K562 (cell line): Measurements from ENCODE around the gene ZFR2. TPM values are rescaled to one million over a fixed set of nuclear protein-coding genes. Genes with fewer than 3 reads are reported as not detected.

Experiments used
- BRF1 ChIP-seq: IDR thresholded peaks from 3 replicates; pipeline ENCODE4 v1.6.1; 2011; ENCODE audit warnings: borderline replicate concordance, mild to moderate bottlenecking; ENCODE audit not compliant: insufficient read length; ENCODE audit errors: extremely low read depth
- CBX1 ChIP-seq: sonication (generic); IDR thresholded peaks from 2 replicates; pipeline ENCODE4 v1.6.1; 2016; ENCODE audit warnings: antibody characterized with exemption, low read depth, mild to moderate bottlenecking
- CBX3 ChIP-seq, 2 experiments: IDR thresholded peaks; 1 replicate in 1 of 2; 2 replicates in 1 of 2; pipeline ENCODE4 v1.6.1; 2012; ENCODE audit warnings: inconsistent platforms in 2 of 2, low read length in 2 of 2, borderline replicate concordance in 1 of 2, control low read depth in 1 of 2
- CEBPG ChIP-seq, 3 experiments: fragments of 200-800 bp in 1 of 3; sonication (Bioruptor generic) in 1 of 3; sonication (generic) in 1 of 3; formaldehyde crosslinking in 1 of 3; IDR thresholded peaks in 2 of 3; conservative IDR thresholded peaks in 1 of 3; 2 replicates each; pipeline versions ENCODE4 v1.6.1 to v1.8.0; 2016 to 2022; ENCODE audit warnings: missing compliant biosample characterization in 2 of 3, missing genetic modification characterization in 2 of 3, mild to moderate bottlenecking in 1 of 3, missing genetic modification reagents in 1 of 3
- CREB5 ChIP-seq: fragments of 250-450 bp; sonication (Bioruptor Pico); IDR thresholded peaks from 2 replicates; pipeline ENCODE4 v1.5.0; 2020; ENCODE audit warnings: mild to moderate bottlenecking
- ELF4 ChIP-seq: fragments of 450-650 bp; formaldehyde crosslinking; IDR thresholded peaks from 2 replicates; pipeline ENCODE4 v1.4.0; 2022; ENCODE audit warnings: missing genetic modification characterization
- ETV6 ChIP-seq, 3 experiments: fragments of 150-350 bp in 1 of 3; sonication (generic) in 1 of 3; formaldehyde crosslinking in 1 of 3; IDR thresholded peaks; 2 replicates each; pipeline versions ENCODE4 v1.6.1 to v1.8.0; 2014 to 2022; ENCODE audit warnings: borderline replicate concordance in 2 of 3, low read depth in 2 of 3, antibody characterized with exemption in 1 of 3, low read length in 1 of 3, mild to moderate bottlenecking in 1 of 3, missing genetic modification reagents in 1 of 3
- MNT ChIP-seq, 2 experiments: fragments of 450-650 bp; conservative IDR thresholded peaks; 2 replicates each; pipeline ENCODE4 v1.6.1; 2017; ENCODE audit warnings: mild to moderate bottlenecking in 2 of 2, moderate library complexity in 2 of 2
- NFIC ChIP-seq: fragments of 450-650 bp; IDR thresholded peaks from 2 replicates; pipeline ENCODE4 v1.6.1; 2017; ENCODE audit warnings: mild to moderate bottlenecking, inconsistent platforms
- NR2C2 ChIP-seq, 2 experiments: fragments of 200-800 bp in 1 of 2; sonication (Bioruptor generic) in 1 of 2; sonication (generic) in 1 of 2; formaldehyde crosslinking in 1 of 2; IDR thresholded peaks; 2 replicates each; pipeline versions ENCODE4 v1.6.1 to v1.8.0; 2016 to 2022; ENCODE audit warnings: mild to moderate bottlenecking in 1 of 2, missing compliant biosample characterization in 1 of 2, missing genetic modification characterization in 1 of 2, missing genetic modification reagents in 1 of 2
- NR4A1 ChIP-seq, 2 experiments: fragments of 250-450 bp in 1 of 2; fragments of 450-650 bp in 1 of 2; sonication (Bioruptor Pico) in 1 of 2; IDR thresholded peaks; 2 replicates each; pipeline versions ENCODE4 v1.4.0 to v1.6.1; 2016 to 2020; ENCODE audit warnings: mild to moderate bottlenecking in 2 of 2, missing compliant biosample characterization in 1 of 2, missing genetic modification characterization in 1 of 2, moderate library complexity in 1 of 2
- SMAD1 ChIP-seq: fragments of 150-350 bp; IDR thresholded peaks from 2 replicates; pipeline ENCODE4 v1.6.1; 2014; ENCODE audit warnings: low read length, low read depth; ENCODE audit not compliant: partially characterized antibody
- SRF ChIP-seq, 2 experiments: fragments of 250-450, 450-650 bp in 1 of 2; sonication (Bioruptor Pico) in 1 of 2; sonication (generic) in 1 of 2; formaldehyde crosslinking; IDR thresholded peaks; 2 replicates each; pipeline versions ENCODE4 v1.5.0 to v1.5.1; 2020 to 2022; ENCODE audit warnings: mild to moderate bottlenecking in 1 of 2, missing genetic modification reagents in 1 of 2
- U2AF1 ChIP-seq: fragments of 200-400 bp; formaldehyde crosslinking; optimal IDR thresholded peaks from 2 replicates; pipeline ENCODE3; 2017; ENCODE audit warnings: mild to moderate bottlenecking, low read depth, low read length, moderate library complexity
- ZHX1 ChIP-seq: fragments of 150-350 bp; conservative IDR thresholded peaks from 2 replicates; pipeline ENCODE4 v1.6.1; 2014; ENCODE audit warnings: low read length
- ZNF561 ChIP-seq: fragments of 450-650 bp; formaldehyde crosslinking; conservative IDR thresholded peaks from 2 replicates; pipeline ENCODE4 v1.4.0; 2020; ENCODE audit warnings: mild to moderate bottlenecking, moderate library complexity
- polyA plus RNA-seq, 8 experiments: library from polyadenylated mRNA; depleted of rRNA in 4 of 8; stranded (reverse) in 5 of 8; unstranded in 3 of 8; fragments of >200 nt; fragmentation: Nextera tagmentation in 2 of 8; fragmentation: Illumina TruSeq in 1 of 8; extraction: Ambion mirVana in 2 of 8; extraction: Trizol in 1 of 8; gene quantifications; 2 replicates each; pipeline versions ENCODE4 v1.2.1 to v1.2.3, GENCODE V29; 2011 to 2014; ENCODE audit warnings: inconsistent platforms in 1 of 8, missing spikeins in 1 of 8
- total RNA-seq, 7 experiments: library from RNA; depleted of rRNA in 6 of 7; stranded (reverse); fragments of >200 nt in 6 of 7; fragmentation: Illumina TruSeq in 2 of 7; extraction: Trizol in 2 of 7; gene quantifications; 2 replicates each; pipeline versions ENCODE4 v1.2.1 to v1.2.3, GENCODE V29; 2011 to 2021; ENCODE audit warnings: low replicate concordance in 1 of 7

Gene ZFR2
- total and polyA plus RNA-seq, 9 of the 15 experiments (the other 6 are each of a cell fraction or from before 2014, with no cell fraction given): 0.03 to 0.59 (median 0.07) TPM; not detected in 6

- peak; percentile 89 to 96 for TF ChIP-seq MNT (conservative IDR thresholded peaks at IDR 0.05)
- no peak for TF ChIP-seq CBX1
- no peak for TF ChIP-seq U2AF1
- TF ChIP-seq ETV6 (IDR thresholded peaks at IDR 0.05; ENCODE audit: borderline replicate concordance in 1 of 2, low read depth in 2 of 2, low read length in 1 of 2): no peak
- no peak for TF ChIP-seq ETV6 (CRISPR knock-in tag; IDR thresholded peaks at IDR 0.05; ENCODE audit: borderline replicate concordance)
- no peak; the same call in 1 of the 2 replicates for TF ChIP-seq NR4A1 (CRISPR knock-in tag; IDR thresholded peaks at IDR 0.05)
- TF ChIP-seq NR4A1 (tag; IDR thresholded peaks at IDR 0.05): 0 out of 2 replicates have a peak, but pooled peaks have one; percentile 35
- TF ChIP-seq ZHX1: no peak
- TF ChIP-seq SRF (CRISPR knock-in tag; IDR thresholded peaks at IDR 0.05): peak in 1 of 2 experiments; percentile 83; a peak in 2 of 4 replicates
- TF ChIP-seq NR2C2 (CRISPR knock-in tag; IDR thresholded peaks at IDR 0.05): peak; percentile 82
- peak; percentile 95 for TF ChIP-seq NR2C2 (tag; IDR thresholded peaks at IDR 0.05)
- TF ChIP-seq CBX3 (IDR thresholded peaks at IDR 0.05; ENCODE audit: borderline replicate concordance in 1 of 2, low read length in 2 of 2): no peak
- TF ChIP-seq SMAD1: peak; percentile 76
- peak; percentile 89 for TF ChIP-seq CEBPG (CRISPR knock-in tag; IDR thresholded peaks at IDR 0.05)
- peak; percentile 67 to 81 for TF ChIP-seq CEBPG (tag; conservative IDR thresholded peaks at IDR 0.05 in 1 of 2, IDR thresholded peaks at IDR 0.05 in 1 of 2)
- no peak for TF ChIP-seq ZNF561 (CRISPR knock-in tag)
- TF ChIP-seq BRF1: no peak
- peak; percentile 77; the same call in 1 of the 2 replicates for TF ChIP-seq ELF4
- TF ChIP-seq NFIC: 0 out of 2 replicates have a peak, but pooled peaks have one; percentile 32
- no peak for TF ChIP-seq CREB5
Observed at GRCh38 chr19:3762501-3763459, 106.1 kb downstream of the ZFR2 start, which contains the start of gene MRPL54 (continued).
